CD8-positive, alpha-beta memory T cell (primary cell): ENCODE measurements around the gene PROB1. TPM values are rescaled to one million over a fixed set of nuclear protein-coding genes. Genes with fewer than 3 reads are reported as not detected.

ENCODE experiments used
- CTCF ChIA-PET: fragments of 350-600 bp; sonication (Branson Sonifier 250); formaldehyde crosslinking; loops from one replicate; lab custom pipeline; 2021; ENCODE audit warnings: antibody characterized with exemption; lab: Charles Lee
- POLR2A ChIA-PET: fragments of 350-600 bp; sonication (Branson Sonifier 250); formaldehyde crosslinking; loops from one replicate; lab custom pipeline; 2021; ENCODE audit warnings: antibody characterized with exemption; lab: Charles Lee
- DNase-seq, 5 donors: peaks; one replicate each; pipeline versions ENCODE4 v3.0.0 to v3.0.0-alpha.2; 2020 to 2022; ENCODE audit warnings: mixed read lengths in 1 of 5
- H3K27ac ChIP-seq: one replicate; pipeline ENCODE4 v1.7.0; 2013; ENCODE audit warnings: low read depth, mild to moderate bottlenecking, low read length, moderate library complexity
- H3K27me3 ChIP-seq: 2 replicates; pipeline ENCODE4 v1.7.0; 2013; ENCODE audit warnings: low read length, mild to moderate bottlenecking; ENCODE audit not compliant: insufficient read depth, poor library complexity, severe bottlenecking
- H3K36me3 ChIP-seq: 2 replicates; pipeline ENCODE4 v1.7.0; 2013; ENCODE audit warnings: mild to moderate bottlenecking, low read length, moderate library complexity; ENCODE audit not compliant: insufficient read depth
- H3K4me1 ChIP-seq: 2 replicates; pipeline ENCODE4 v1.7.0; 2013; ENCODE audit warnings: mild to moderate bottlenecking, low read length, moderate library complexity; ENCODE audit not compliant: insufficient read depth
- H3K4me3 ChIP-seq: 2 replicates; pipeline ENCODE4 v1.7.0; 2013; ENCODE audit warnings: mild to moderate bottlenecking, low read length
- H3K9me3 ChIP-seq: 2 replicates; pipeline ENCODE4 v1.7.0; 2013; ENCODE audit warnings: mild to moderate bottlenecking, low read length
- H3K27ac Mint-ChIP-seq, 8 donors: one replicate each; pipeline ENCODE4 v1.8.0; 2020 to 2021; ENCODE audit warnings: mixed read lengths in 8 of 8, mild to moderate bottlenecking in 6 of 8, inconsistent platforms in 3 of 8, moderate library complexity in 3 of 8
- H3K27me3 Mint-ChIP-seq, 2 donors: one replicate each; pipeline ENCODE4 v1.8.0; 2020 to 2021; ENCODE audit warnings: mixed read lengths in 2 of 2, mild to moderate bottlenecking in 1 of 2, moderate library complexity in 1 of 2
- H3K36me3 Mint-ChIP-seq, 3 donors: one replicate each; pipeline ENCODE4 v1.8.0; 2020 to 2021; ENCODE audit warnings: mixed read lengths in 3 of 3, inconsistent platforms in 1 of 3, mild to moderate bottlenecking in 1 of 3
- H3K4me1 Mint-ChIP-seq, 3 donors: one replicate each; pipeline ENCODE4 v1.8.0; 2020 to 2021; ENCODE audit warnings: mixed read lengths in 3 of 3, inconsistent platforms in 1 of 3, mild to moderate bottlenecking in 1 of 3
- H3K4me3 Mint-ChIP-seq, 7 donors: one replicate each; pipeline ENCODE4 v1.8.0; 2020 to 2021; ENCODE audit warnings: mixed read lengths in 7 of 7, mild to moderate bottlenecking in 6 of 7, moderate library complexity in 4 of 7, inconsistent platforms in 2 of 7
- H3K9me3 Mint-ChIP-seq, 5 donors: one replicate each; pipeline ENCODE4 v1.8.0; 2020 to 2022; ENCODE audit warnings: mixed read lengths in 5 of 5, mild to moderate bottlenecking in 3 of 5, moderate library complexity in 2 of 5, inconsistent platforms in 1 of 5
- polyA plus RNA-seq: library from polyadenylated mRNA; unstranded; fragments of 300-500 nt; fragmentation: Illumina TruSeq; gene quantifications from one replicate; pipeline ENCODE4 v1.2.3, GENCODE V29; 2021
- total RNA-seq, 2 experiments: library from RNA; stranded (reverse); gene quantifications; one replicate each; pipeline ENCODE4 v1.2.3, GENCODE V29; 2021

Gene PROB1
- total and polyA plus RNA-seq, 3 experiments from 2014 or later: 0.72 to 7.2 (median 6.7) TPM

DNA sequence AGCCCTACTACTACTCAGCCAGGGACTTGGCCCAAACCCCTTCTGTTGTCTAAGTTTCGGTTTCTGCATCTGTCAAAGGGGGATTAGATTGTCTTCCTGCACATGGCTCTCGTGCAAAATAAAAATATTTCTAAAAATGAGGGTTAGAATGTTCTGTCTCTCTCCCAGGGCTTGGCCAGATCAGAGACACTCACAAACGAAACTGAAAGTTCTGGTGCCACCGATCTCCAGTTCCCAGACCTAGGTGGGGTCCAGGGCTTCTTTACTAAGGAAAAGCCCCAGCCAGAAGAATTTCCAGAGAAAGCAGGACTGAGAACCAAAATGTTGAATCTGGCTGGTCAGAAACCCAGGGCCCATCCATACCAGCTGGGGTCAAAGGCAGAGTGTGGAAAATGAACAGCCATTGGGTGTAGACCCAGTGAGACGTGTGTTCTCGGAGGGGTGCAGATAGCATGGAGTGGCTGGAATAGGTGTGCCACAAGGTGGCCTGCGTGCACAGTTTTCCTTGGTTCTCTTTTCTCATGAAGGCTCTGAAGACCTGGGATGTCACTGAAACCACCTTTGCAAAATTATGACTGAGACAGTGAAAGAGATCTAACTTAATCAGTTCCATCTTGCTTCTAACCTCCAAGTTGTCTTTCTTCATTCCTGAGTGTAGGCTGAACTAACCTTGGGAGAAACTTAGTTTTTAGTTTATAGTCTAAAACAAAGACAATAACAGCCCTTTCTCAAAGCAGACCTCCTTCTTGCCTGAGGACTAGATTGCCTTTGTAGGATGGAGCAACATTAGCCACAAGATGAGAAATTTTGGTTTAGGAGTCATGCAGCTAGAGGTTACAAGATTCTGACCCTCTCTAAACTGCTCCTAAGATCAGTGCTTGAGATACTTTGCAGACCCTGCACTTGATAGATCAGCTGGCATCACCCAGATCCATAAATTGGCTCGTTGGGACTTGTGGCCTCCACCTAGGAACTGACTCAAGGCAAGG is 9.5 kb downstream of the PROB1 start:
- H3K27ac Mint-ChIP-seq: peak overlapping the region; percentile 90 to 98 (median 93)
- H3K36me3 ChIP-seq: no peaks in the 10 kb centered on the region
- no peaks in the 10 kb centered on the region for H3K36me3 Mint-ChIP-seq
- H3K4me1 Mint-ChIP-seq: peaks cover 33 to 60% (median 40%) of the 10 kb centered on the region in 3 donors
- ChIA-PET CTCF (interaction anchor here (1.0 to 1.1 kb wide), 2 partner anchors 8 to 132 kb away, joined by 3 read pairs; no protein-coding TSS in a partner anchor), POLR2A (interaction anchor here (0.6 to 1.1 kb wide), 2 partner anchors 44 to 823 kb away, joined by 3 read pairs; partner anchors contain the start of gene PAIP2)
- peaks cover 0 to 5% of the 10 kb centered on the region in 2 donors for H3K27me3 Mint-ChIP-seq
- H3K4me1 ChIP-seq: peaks cover 32% of the 10 kb centered on the region
- no peaks in the 10 kb centered on the region for H3K27me3 ChIP-seq
- peak overlapping the region; percentile 68 for H3K27ac ChIP-seq
- H3K4me3 Mint-ChIP-seq: peak overlapping the region; percentile 82 to 92 (median 87)
- DNase-seq: peak in 2 of 5 donors; percentile 24 to 29
- H3K9me3 Mint-ChIP-seq: no peaks in the 10 kb centered on the region
- peak overlapping the region; percentile 72 for H3K4me3 ChIP-seq
- no peaks in the 10 kb centered on the region for H3K9me3 ChIP-seq

DNA sequence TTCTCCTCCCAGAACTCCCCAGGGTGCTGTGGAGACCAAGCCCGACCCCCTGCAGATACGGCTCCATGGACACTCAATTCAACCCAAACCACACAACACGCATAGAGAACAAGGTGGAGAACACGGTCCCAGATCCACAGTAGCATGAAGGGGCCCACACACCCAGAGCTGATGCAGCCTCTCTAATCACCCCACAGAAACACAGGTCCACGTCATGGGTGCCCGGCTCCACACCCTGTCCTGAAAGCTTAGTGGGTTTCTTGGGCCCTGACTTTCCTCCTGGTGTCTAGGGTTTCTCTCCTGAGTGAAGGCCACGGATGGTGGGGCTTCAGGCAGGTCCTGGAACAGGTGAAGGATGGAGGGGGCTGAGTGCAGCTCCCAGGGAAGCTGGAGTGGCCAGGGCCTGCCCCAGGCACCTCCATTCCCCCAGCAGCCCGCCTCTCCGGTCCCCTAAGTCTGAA is 10.3 kb downstream of the PROB1 start:
- Histone ChIP-seq H3K9me3 (no peaks in the 10 kb centered on the region), H3K27me3 (no peaks in the 10 kb centered on the region), H3K4me3 (peak overlapping the region; percentile 72), H3K27ac (peak overlapping the region; percentile 68), H3K4me1 (peaks cover 24% of the 10 kb centered on the region), H3K36me3 (no peaks in the 10 kb centered on the region)
- no peak for DNase-seq
- Mint-ChIP-seq H3K4me3 (peak overlapping the region; percentile 82 to 92 (median 87)), H3K4me1 (peaks cover 25 to 53% (median 33%) of the 10 kb centered on the region in 3 donors), H3K36me3 (no peaks in the 10 kb centered on the region), H3K27me3 (peaks cover 0 to under 1% of the 10 kb centered on the region in 2 donors), H3K27ac (peak overlapping the region; percentile 90 to 98 (median 93)), H3K9me3 (no peaks in the 10 kb centered on the region)
- ChIA-PET POLR2A (interaction anchor here (0.6 kb wide), 2 partner anchors 56 to 791 kb away, joined by 3 read pairs; no protein-coding TSS in a partner anchor), CTCF (interaction anchor here (1.0 kb wide), 1 partner anchor 9 kb away, joined by 3 read pairs; no protein-coding TSS in a partner anchor)

DNA sequence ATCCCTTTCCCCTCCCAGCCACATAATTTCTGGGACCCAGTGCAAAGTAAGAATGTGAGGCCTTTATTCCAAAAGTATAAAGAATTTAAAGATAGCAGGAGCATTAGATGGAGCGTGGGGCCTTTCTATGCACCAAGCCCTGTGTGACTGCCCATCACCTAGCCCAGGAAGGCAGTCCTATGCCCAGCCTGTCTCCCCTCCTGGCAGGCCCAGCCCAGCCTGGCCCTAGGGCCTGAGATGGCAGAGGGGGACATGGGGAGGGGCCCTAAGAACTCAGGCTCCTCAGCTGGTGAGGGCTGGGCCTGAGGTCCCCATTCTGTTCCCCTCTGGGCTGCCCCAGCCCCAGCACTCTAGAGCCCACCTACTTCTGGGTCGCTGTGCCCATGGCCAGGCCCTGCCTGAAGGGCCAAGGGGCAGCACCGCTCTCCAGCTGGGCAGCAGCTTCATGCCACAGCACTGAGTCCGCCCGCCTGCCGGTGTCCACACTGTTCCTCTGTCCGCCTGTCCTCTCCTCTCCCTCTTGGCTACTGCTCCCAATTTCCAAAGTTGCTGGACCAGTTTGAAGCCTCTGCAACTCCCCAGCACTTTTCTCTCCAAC is 10.8 kb downstream of the PROB1 start:
- DNase-seq: no peak
- peaks cover 19% of the 10 kb centered on the region for H3K4me1 ChIP-seq
- H3K36me3 ChIP-seq: no peaks in the 10 kb centered on the region
- no peaks in the 10 kb centered on the region for H3K27me3 ChIP-seq
- peak overlapping the region; percentile 68 for H3K27ac ChIP-seq
- Mint-ChIP-seq H3K4me3 (peak overlapping the region in 6 of 7 donors; percentile 82 to 92 (median 88)), H3K4me1 (peaks cover 21 to 47% (median 27%) of the 10 kb centered on the region in 3 donors), H3K27me3 (no peaks in the 10 kb centered on the region), H3K36me3 (no peaks in the 10 kb centered on the region), H3K9me3 (no peaks in the 10 kb centered on the region), H3K27ac (peak overlapping the region; percentile 90 to 98 (median 93))
- ChIA-PET CTCF (interaction anchor here (1.0 kb wide), 1 partner anchor 9 kb away, joined by 3 read pairs; no protein-coding TSS in a partner anchor), POLR2A (interaction anchor here (0.6 kb wide), 2 partner anchors 57 to 791 kb away, joined by 3 read pairs; no protein-coding TSS in a partner anchor)
- H3K4me3 ChIP-seq: peak overlapping the region; percentile 72
- no peaks in the 10 kb centered on the region for H3K9me3 ChIP-seq

DNA sequence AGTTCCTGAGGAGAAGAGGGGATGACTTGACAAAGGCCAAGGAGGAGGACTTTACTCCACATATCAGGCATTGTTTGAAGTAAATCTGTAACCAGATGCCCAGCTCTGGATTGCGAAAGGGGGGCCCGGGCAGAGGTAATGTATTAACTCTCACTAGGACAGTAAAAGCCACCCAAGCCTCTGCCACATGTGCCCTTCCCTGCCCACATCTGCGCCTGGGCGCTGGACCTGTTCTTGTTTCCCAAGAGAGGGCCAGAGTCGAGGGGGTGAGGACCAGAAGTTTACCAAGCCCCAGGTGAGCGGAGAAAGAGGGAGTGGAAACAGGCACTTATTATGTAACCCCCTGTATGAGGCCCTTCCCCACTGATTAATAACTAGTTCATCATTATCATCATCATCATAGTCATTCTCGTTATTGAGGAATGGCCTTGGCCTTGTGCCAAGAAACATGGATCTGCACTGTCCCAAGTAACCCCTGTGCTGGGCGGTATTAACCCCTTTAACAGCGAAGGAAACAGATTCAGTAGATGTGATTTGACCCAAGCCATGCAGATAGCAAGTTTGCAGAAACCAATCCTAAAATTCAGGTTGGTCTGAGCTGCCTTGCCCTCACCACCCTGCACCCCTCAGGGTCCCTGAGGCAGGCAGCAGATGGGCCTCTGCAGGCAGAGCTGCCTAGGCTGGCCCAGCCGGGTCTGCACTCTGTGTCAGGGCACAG is 11.5 kb downstream of the PROB1 start, which contains the start of gene SLC23A1:
SLC23A1 (minus strand) TSS at position 23 of the 718 bp plus-strand sequence. CDS start 44 bp downstream, outside the sequence.
- Histone ChIP-seq H3K27ac (no peak within 1 kb of the TSS), H3K36me3 (no peaks in the 10 kb centered on the region), H3K4me1 (peaks cover 18% of the 10 kb centered on the region), H3K27me3 (no peaks in the 10 kb centered on the region), H3K4me3 (no peak within 1 kb of the TSS), H3K9me3 (no peaks in the 10 kb centered on the region)
- no peaks in the 10 kb centered on the region for H3K9me3 Mint-ChIP-seq
- peak within 1 kb of the TSS in 7 of 8 donors; percentile 64 to 98 (median 79) for H3K27ac Mint-ChIP-seq
- ChIA-PET CTCF (no interaction called here), POLR2A (no interaction called here)
- H3K36me3 Mint-ChIP-seq: no peaks in the 10 kb centered on the region
- DNase-seq: peak in 1 of 5 donors; percentile 23
- H3K27me3 Mint-ChIP-seq: no peaks in the 10 kb centered on the region
- peak within 1 kb of the TSS in 4 of 7 donors; percentile 35 to 78 (median 51) for H3K4me3 Mint-ChIP-seq
- H3K4me1 Mint-ChIP-seq: peaks cover 21 to 41% (median 26%) of the 10 kb centered on the region in 3 donors

DNA sequence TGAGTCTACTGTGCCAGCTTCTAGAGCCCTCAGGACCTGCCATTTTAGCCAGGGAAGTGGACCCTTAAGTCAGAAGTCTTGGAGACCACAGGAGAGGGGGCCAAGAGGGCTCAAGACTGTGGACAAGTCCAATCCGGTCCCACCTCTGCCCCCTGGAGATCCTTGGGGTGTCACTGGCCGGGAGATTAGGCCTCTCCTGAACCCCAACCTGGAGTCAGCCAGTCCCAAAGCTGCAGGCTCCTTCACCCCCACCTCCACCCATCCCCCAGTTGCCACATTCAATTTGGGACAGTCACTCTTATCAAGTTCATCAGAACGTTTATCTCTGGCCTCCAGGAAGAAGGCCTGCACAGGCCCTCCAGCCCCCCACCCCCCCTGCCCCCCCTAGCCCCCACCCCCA is 12.1 kb downstream of the PROB1 start:
- no peak overlapping the region for H3K4me3 ChIP-seq
- no peak overlapping the region for H3K4me3 Mint-ChIP-seq
- H3K9me3 Mint-ChIP-seq: no peaks in the 10 kb centered on the region
- no peaks in the 10 kb centered on the region for H3K36me3 Mint-ChIP-seq
- H3K27ac Mint-ChIP-seq: no peak overlapping the region
- H3K4me1 ChIP-seq: peaks cover 18% of the 10 kb centered on the region
- H3K27me3 Mint-ChIP-seq: no peaks in the 10 kb centered on the region
- H3K36me3 ChIP-seq: no peaks in the 10 kb centered on the region
- no peak overlapping the region for H3K27ac ChIP-seq
- no peaks in the 10 kb centered on the region for H3K27me3 ChIP-seq
- peak in 1 of 5 donors; percentile 20 for DNase-seq
- CTCF ChIA-PET: no interaction called here
- POLR2A ChIA-PET: no interaction called here
- no peaks in the 10 kb centered on the region for H3K9me3 ChIP-seq
- peaks cover 21 to 35% (median 23%) of the 10 kb centered on the region in 3 donors for H3K4me1 Mint-ChIP-seq

DNA sequence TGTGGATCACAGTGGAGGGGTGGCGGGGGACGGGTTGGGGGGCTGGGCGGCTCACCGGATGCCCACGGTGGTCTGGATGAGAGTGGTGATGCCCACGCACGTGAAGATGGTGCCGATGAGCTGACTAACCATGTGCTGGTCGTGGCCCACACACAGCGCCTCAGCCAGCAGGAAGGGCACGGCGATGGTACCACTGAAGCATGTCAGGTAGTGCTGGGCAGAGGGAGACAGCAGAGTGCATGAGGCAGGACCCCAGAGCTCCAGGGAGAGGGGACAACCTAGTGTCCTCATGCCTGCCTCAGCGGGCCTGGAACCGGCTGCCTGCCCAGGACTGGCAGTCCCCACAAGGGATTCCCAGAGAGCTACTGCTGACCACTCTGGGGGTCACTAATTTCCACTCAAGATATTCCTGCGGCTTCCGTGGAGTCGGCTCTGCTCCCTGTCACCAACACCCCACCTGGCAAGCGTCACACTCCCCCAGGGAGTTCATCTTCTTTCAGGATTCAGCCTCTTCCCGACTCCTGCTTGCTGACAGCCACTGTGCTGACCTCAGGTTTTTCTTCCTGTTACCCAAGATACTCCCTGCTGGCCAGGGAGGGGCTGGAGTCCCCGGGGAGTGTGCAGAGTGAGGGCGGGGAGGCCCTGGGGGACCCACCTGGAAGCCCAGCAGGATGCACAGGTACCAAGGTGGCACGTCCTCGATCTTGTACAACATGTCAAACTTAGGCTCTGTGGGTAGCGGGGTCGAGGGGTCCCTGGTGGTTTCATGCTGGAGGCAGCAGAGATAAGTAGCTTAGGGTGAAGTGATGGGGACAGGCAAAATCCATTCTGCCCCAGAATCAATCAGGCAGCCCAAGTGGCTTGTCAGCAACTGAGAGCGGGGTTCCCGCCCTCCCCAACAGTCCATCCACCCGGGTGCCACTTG is 12.8 kb downstream of the PROB1 start:
- Histone ChIP-seq H3K36me3 (no peaks in the 10 kb centered on the region), H3K4me3 (no peak overlapping the region), H3K4me1 (peaks cover 18% of the 10 kb centered on the region), H3K27me3 (no peaks in the 10 kb centered on the region), H3K9me3 (no peaks in the 10 kb centered on the region), H3K27ac (no peak overlapping the region)
- Mint-ChIP-seq H3K27me3 (no peaks in the 10 kb centered on the region), H3K36me3 (peaks cover 0 to 4% (median 0%) of the 10 kb centered on the region in 3 donors), H3K9me3 (no peaks in the 10 kb centered on the region), H3K27ac (no peak overlapping the region), H3K4me3 (no peak overlapping the region), H3K4me1 (peaks cover 21 to 34% (median 23%) of the 10 kb centered on the region in 3 donors)
- DNase-seq: peak in 1 of 5 donors; percentile 41
- POLR2A ChIA-PET: no interaction called here
- CTCF ChIA-PET: no interaction called here
